Ovary (tissue), 3 donors: ENCODE data around the gene CALML5.

Experiments used
- CTCF ChIP-seq, 3 donors: fragments of 450-650 bp in 2 of 3; fragments of 200-600 bp in 1 of 3; IDR thresholded peaks; one replicate each; pipeline versions ENCODE4 v1.5.1 to v1.8.0; 2016 to 2022; ENCODE audit warnings: antibody characterized with exemption in 3 of 3, mild to moderate bottlenecking in 1 of 3
- EP300 ChIP-seq: sonication (generic); formaldehyde crosslinking; IDR thresholded peaks from one replicate; pipeline ENCODE4 v1.6.1; 2017; ENCODE audit warnings: antibody characterized with exemption
- POLR2A ChIP-seq: fragments of 450-650 bp; IDR thresholded peaks from one replicate; pipeline ENCODE4 v1.6.1; 2017; ENCODE audit warnings: antibody characterized with exemption, mild to moderate bottlenecking, moderate library complexity
- donor health status: DM: no; HTN: no; CAD: no.

GRCh38 chr10:5532307-5532605 is 32.9 kb upstream of the CALML5 start:
- TF ChIP-seq POLR2A (no peak), CTCF (IDR thresholded peaks at IDR 0.05) (no peak), EP300 (no peak)
